Fibroblast of the aortic adventitia (primary cell): ENCODE results near the gene RARB. TPM values are rescaled to one million over a fixed set of nuclear protein-coding genes. Genes with fewer than 3 reads are reported as not detected.

Experiments used
- DNase-seq: peaks from one replicate; pipeline ENCODE4 v3.0.0-alpha.2; 2010; ENCODE audit warnings: low read depth
- H3K4me3 ChIP-seq: 2 replicates; pipeline ENCODE4 v1.5.1; 2011; ENCODE audit warnings: low read depth, mild to moderate bottlenecking, control low read depth, low read length, moderate library complexity
- CTCF ChIP-seq: IDR thresholded peaks from 2 replicates; pipeline ENCODE4 v1.5.1; 2011; ENCODE audit warnings: mild to moderate bottlenecking, low read length, control low read depth, inconsistent platforms; ENCODE audit not compliant: insufficient read depth
- total RNA-seq: library from RNA; depleted of rRNA; stranded (reverse); fragments of >200 nt; gene quantifications from 2 replicates; pipeline ENCODE4 v1.2.3, GENCODE V29; 2012; ENCODE audit warnings: low replicate concordance

RARB gene
- total RNA-seq, 1 donor: 3.1 TPM

GRCh38 chr3:25420147-25420546 is 7.9 kb upstream of the RARB start:
- DNase-seq: no peak
- TF ChIP-seq CTCF: no peak
- H3K4me3 ChIP-seq: no peak overlapping the region

- TF ChIP-seq CTCF: no peak
- H3K4me3 ChIP-seq: no peak overlapping the region
- DNase-seq: no peak
Measured at GRCh38 chr3:25420885-25421284, 7.2 kb upstream of the RARB start.

- H3K4me3 ChIP-seq: no peak overlapping the region
- TF ChIP-seq CTCF: no peak
- DNase-seq: no peak
Measured at GRCh38 chr3:25421747-25422146, 6.3 kb upstream of the RARB start.

GRCh38 chr3:25423780-25424588 is 4.1 kb upstream of the RARB start:
- TF ChIP-seq CTCF: no peak
- peak; percentile 72 for DNase-seq
- no peak overlapping the region for H3K4me3 ChIP-seq

GRCh38 chr3:25424614-25425013 is 3.4 kb upstream of the RARB start:
- H3K4me3 ChIP-seq: no peak overlapping the region
- DNase-seq: no peak
- TF ChIP-seq CTCF: no peak

GRCh38 chr3:25426408-25426807 is 1.7 kb upstream of the RARB start:
- no peak overlapping the region for H3K4me3 ChIP-seq
- DNase-seq: peak; percentile 5
- TF ChIP-seq CTCF: no peak

- peak; percentile 28 for DNase-seq
- H3K4me3 ChIP-seq: peak overlapping the region; percentile 80
- TF ChIP-seq CTCF: no peak
Measured at GRCh38 chr3:25427155-25427554, 908 bp upstream of the RARB start.
